Lower lobe of right lung (tissue), 2 donors: ENCODE data around the gene NPHP3. TPM values are rescaled to one million over a fixed set of nuclear protein-coding genes. Genes with fewer than 3 reads are reported as not detected.
"Not testable (repeated sequence)": the region's sequence is repeated elsewhere in the genome, so short reads cannot be mapped to it uniquely, and the experiment has no call there.

Experiments
- ATAC-seq, 2 donors: fragments of 200-7000 bp; cut with Tn5 transposase; one replicate each; pipeline ENCODE4 v1.9.1; 2020 to 2022; ENCODE audit warnings: mild to moderate bottlenecking in 2 of 2, moderate library complexity in 2 of 2
- DNase-seq: peaks from one replicate; pipeline ENCODE4 v3.0.0-alpha.2; 2020
- H3K27ac ChIP-seq: fragments of 200-600 bp; one replicate; pipeline ENCODE4 v1.8.0; 2022
- H3K27me3 ChIP-seq: fragments of 200-600 bp; one replicate; pipeline ENCODE4 v1.8.0; 2022; ENCODE audit warnings: low read depth
- H3K36me3 ChIP-seq: fragments of 200-600 bp; one replicate; pipeline ENCODE4 v1.8.0; 2022; ENCODE audit warnings: mild to moderate bottlenecking
- H3K4me1 ChIP-seq: fragments of 200-600 bp; one replicate; pipeline ENCODE4 v1.8.0; 2022
- H3K4me3 ChIP-seq: fragments of 200-600 bp; one replicate; pipeline ENCODE4 v1.8.0; 2022; ENCODE audit warnings: mild to moderate bottlenecking
- H3K9me3 ChIP-seq: fragments of 200-600 bp; one replicate; pipeline ENCODE4 v1.8.0; 2022
- CTCF ChIP-seq: fragments of 200-600 bp; IDR thresholded peaks from one replicate; pipeline ENCODE4 v1.8.0; 2022; ENCODE audit warnings: antibody characterized with exemption, mild to moderate bottlenecking
- intact Hi-C: fragments of 100-400 bp; cut with DNase I; formaldehyde crosslinking; loops from one replicate; pipeline ENCODE4 v1.11.0; 2022
- total RNA-seq: library from RNA; stranded (reverse); fragmentation: NEBNext Ultra II Directional; extraction: Animal tissue kit (Norgen Biotek cat#: 25700); gene quantifications from one replicate; pipeline ENCODE4 v1.2.1, GENCODE V29; 2021
- donor health status: DM: no; HTN: yes; CAD: no; lungs with severe emphysema.

Gene NPHP3
- total RNA-seq, 1 donor from 2014 or later = 31.2 TPM

DNA sequence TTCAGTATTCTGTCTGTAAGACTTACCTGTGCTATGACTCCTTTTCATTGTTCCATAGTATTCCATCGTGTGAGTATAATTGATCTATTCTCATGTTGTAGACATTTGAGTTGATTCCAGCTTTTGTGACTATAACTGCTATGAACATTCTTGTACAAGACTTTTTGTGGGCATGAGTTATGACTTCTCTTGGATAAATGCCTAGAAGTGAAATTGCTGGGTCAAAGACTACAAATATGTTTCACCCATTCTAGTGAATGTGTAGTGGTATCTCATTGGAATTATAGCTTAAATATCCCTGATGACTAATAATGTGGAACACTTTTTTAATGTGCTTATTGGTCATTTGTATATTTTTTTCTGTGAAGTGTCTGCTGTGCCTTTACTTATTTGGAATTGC, 27.6 kb upstream of the NPHP3 start:
- Histone ChIP-seq H3K36me3 (no peaks in the 10 kb centered on the region), H3K4me1 (no peaks in the 10 kb centered on the region), H3K4me3 (no peak overlapping the region), H3K9me3 (no peaks in the 10 kb centered on the region), H3K27ac (no peak overlapping the region), H3K27me3 (no peaks in the 10 kb centered on the region)
- no peak for DNase-seq
- ATAC-seq = no peak
- no peak for TF ChIP-seq CTCF
- intact Hi-C loops = no loop called here

GRCh38 chr3:132746720-132747119, 24.5 kb upstream of the NPHP3 start:
- peak; percentile 39 for DNase-seq
- H3K9me3 ChIP-seq, intact Hi-C loops, H3K27me3 ChIP-seq, H3K36me3 ChIP-seq, ATAC-seq, H3K4me1 ChIP-seq, H3K4me3 ChIP-seq, H3K27ac ChIP-seq: not testable (repeated sequence)

GRCh38 chr3:132738314-132738713, 16.1 kb upstream of the NPHP3 start:
- Histone ChIP-seq H3K27me3 (no peaks in the 10 kb centered on the region), H3K4me1 (no peaks in the 10 kb centered on the region), H3K36me3 (no peaks in the 10 kb centered on the region), H3K9me3 (no peaks in the 10 kb centered on the region), H3K4me3 (no peak overlapping the region), H3K27ac (no peak overlapping the region)
- no peak for DNase-seq
- no peak for TF ChIP-seq CTCF
- ATAC-seq = no peak
- intact Hi-C loops = no loop called here

DNA sequence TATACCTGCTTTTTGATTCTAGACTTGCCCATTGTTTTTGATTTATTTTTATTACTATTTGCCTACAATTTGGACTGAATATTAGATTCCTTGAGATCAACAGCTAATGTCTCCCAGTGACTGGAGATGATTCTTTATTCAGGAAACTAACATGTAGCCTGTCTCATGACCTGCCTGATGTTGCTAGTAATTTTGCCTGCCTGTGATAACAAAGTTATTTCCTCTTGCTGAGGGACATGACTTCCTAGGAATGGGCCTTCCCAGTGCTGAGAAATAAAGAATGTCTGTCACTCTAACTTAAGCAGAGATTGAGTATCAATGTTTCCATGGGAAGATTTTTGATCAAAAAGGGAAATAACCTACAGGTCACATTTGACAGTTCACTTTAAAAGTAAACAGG, 13.4 kb upstream of the NPHP3 start:
- no peaks in the 10 kb centered on the region for H3K27me3 ChIP-seq
- H3K4me1 ChIP-seq = no peaks in the 10 kb centered on the region
- no peaks in the 10 kb centered on the region for H3K36me3 ChIP-seq
- H3K4me3 ChIP-seq = no peak overlapping the region
- TF ChIP-seq CTCF = no peak
- no peak overlapping the region for H3K27ac ChIP-seq
- intact Hi-C loops = no loop called here
- no peak for ATAC-seq
- no peak for DNase-seq
- H3K9me3 ChIP-seq = no peaks in the 10 kb centered on the region

GRCh38 chr3:132730891-132731580, 8.8 kb upstream of the NPHP3 start:
- Histone ChIP-seq H3K36me3 (no peaks in the 10 kb centered on the region), H3K4me1 (no peaks in the 10 kb centered on the region), H3K27me3 (no peaks in the 10 kb centered on the region), H3K9me3 (no peaks in the 10 kb centered on the region), H3K4me3 (no peak overlapping the region), H3K27ac (no peak overlapping the region)
- ATAC-seq = peak; percentile 41 to 83
- intact Hi-C loops = no loop called here
- TF ChIP-seq CTCF = peak; percentile 33
- no peak for DNase-seq

DNA sequence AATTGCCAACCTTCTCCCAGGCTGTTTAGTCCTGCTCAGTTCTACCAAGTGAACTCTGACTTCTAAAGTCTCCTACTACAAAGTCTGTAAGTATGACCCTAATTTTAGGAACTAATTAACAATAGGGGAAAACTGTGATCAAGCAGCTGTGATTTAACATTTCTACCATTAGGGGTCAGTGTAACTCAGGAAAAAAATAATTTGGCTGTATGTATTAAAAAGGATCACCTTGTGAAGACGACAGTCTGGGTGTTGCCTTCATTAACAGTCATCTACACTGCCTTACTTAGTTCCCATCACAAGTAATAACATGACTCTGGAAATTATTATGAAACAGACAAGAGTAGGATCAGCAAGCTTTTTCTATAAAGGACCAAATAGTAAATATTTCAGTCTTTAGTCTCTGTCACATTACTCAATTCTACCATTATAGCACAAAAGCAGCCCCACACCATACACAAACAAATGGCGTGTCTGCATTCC, 4.2 kb upstream of the NPHP3 start:
- ATAC-seq = no peak
- no peak for DNase-seq
- intact Hi-C loops = no loop called here

More for the DNA sequence above, 4.2 kb upstream of the NPHP3 start:
- H3K4me1 ChIP-seq = peaks cover 8% of the 10 kb centered on the region
- no peak overlapping the region for H3K4me3 ChIP-seq
- H3K36me3 ChIP-seq = no peaks in the 10 kb centered on the region
- no peaks in the 10 kb centered on the region for H3K27me3 ChIP-seq
- peak; percentile 80 for TF ChIP-seq CTCF
- H3K9me3 ChIP-seq = no peaks in the 10 kb centered on the region
- H3K27ac ChIP-seq = no peak overlapping the region
